ENCODE measurements around the gene NUDT14.

The NUDT14 gene

GRCh38 chr14:105196265-105196960 lies 15.3 kb upstream of the NUDT14 start:
- no peak for DNase-seq

GRCh38 chr14:105195522-105196264 lies 14.6 kb upstream of the NUDT14 start:
- no peak for DNase-seq

GRCh38 chr14:105195051-105195450 lies 13.9 kb upstream of the NUDT14 start:
- DNase-seq: no peak

- DNase-seq: peak; percentile 8
Measured at GRCh38 chr14:105193916-105194782, 13.0 kb upstream of the NUDT14 start.

- DNase-seq: no peak
Measured at GRCh38 chr14:105192866-105193731, 12.0 kb upstream of the NUDT14 start.

- DNase-seq: no peak
Measured at GRCh38 chr14:105187935-105188524, 6.9 kb upstream of the NUDT14 start.

GRCh38 chr14:105187116-105187515 lies 6.0 kb upstream of the NUDT14 start:
- no peak for DNase-seq

GRCh38 chr14:105185973-105186372 lies 4.9 kb upstream of the NUDT14 start:
- no peak for DNase-seq

- no peak for DNase-seq
Measured at GRCh38 chr14:105185001-105185400, 3.9 kb upstream of the NUDT14 start.

GRCh38 chr14:105184461-105184860 lies 3.3 kb upstream of the NUDT14 start:
- DNase-seq: no peak

- DNase-seq: no peak
Measured at GRCh38 chr14:105182296-105183020, 1.3 kb upstream of the NUDT14 start.

GRCh38 chr14:105181549-105182295 lies 610 bp upstream of the NUDT14 start:
- DNase-seq: no peak

GRCh38 chr14:105179191-105179590 lies 1.9 kb downstream of the NUDT14 start:
- DNase-seq: no peak

- no peak for DNase-seq
Measured at GRCh38 chr14:105178868-105179140, 2.3 kb downstream of the NUDT14 start.

- DNase-seq: no peak
Measured at GRCh38 chr14:105178069-105178867, 2.8 kb downstream of the NUDT14 start.

- DNase-seq: no peak
Measured at GRCh38 chr14:105177082-105177481, 4.0 kb downstream of the NUDT14 start.

GRCh38 chr14:105176513-105176912 lies 4.6 kb downstream of the NUDT14 start:
- DNase-seq: no peak

GRCh38 chr14:105173901-105174894 lies 6.9 kb downstream of the NUDT14 start:
- DNase-seq: no peak

- no peak for DNase-seq
Measured at GRCh38 chr14:105173145-105173544, 8.0 kb downstream of the NUDT14 start.
